ENCODE data around the gene LRP2BP. TPM values are rescaled to one million over a fixed set of nuclear protein-coding genes. Genes with fewer than 3 reads are reported as not detected.
A peak's percentile ranks its signal among the peaks of the same experiment; 100 is the strongest.

Gene LRP2BP
- total and polyA plus RNA-seq, 8 donors, result 0.47 to 6.4 (median 5.7) TPM

- H3K27me3 ChIP-seq, result no peaks in the 10 kb centered on the region
- DNase-seq (no peak), ATAC-seq (peak; percentile 51)
- no peaks in the 10 kb centered on the region for H3K9me3 ChIP-seq
- no peak overlapping the region for H3K4me3 ChIP-seq
- peak overlapping the region; percentile 18 to 24 for H3K27ac ChIP-seq
- peaks cover 5% of the 10 kb centered on the region in 2 donors for H3K4me1 ChIP-seq
- intact Hi-C loops (cut with DNase I), result no loop called here
- peaks cover 0 to 42% of the 10 kb centered on the region in 2 donors for H3K36me3 ChIP-seq
- TF ChIP-seq CTCF (IDR thresholded peaks at IDR 0.05), result no peak
Measured at GRCh38 chr4:185343726-185344581, 51.8 kb downstream of the LRP2BP start.

- no peaks in the 10 kb centered on the region for H3K27me3 ChIP-seq
- H3K9me3 ChIP-seq, result peaks cover 0 to 5% of the 10 kb centered on the region in 2 donors
- no peak for TF ChIP-seq CTCF (IDR thresholded peaks at IDR 0.05)
- no peak overlapping the region for H3K4me3 ChIP-seq
- H3K27ac ChIP-seq, result no peak overlapping the region
- H3K4me1 ChIP-seq, result peaks cover 5% of the 10 kb centered on the region in 2 donors
- intact Hi-C loops (cut with DNase I), result no loop called here
- peaks cover 0 to 39% of the 10 kb centered on the region in 2 donors for H3K36me3 ChIP-seq
- DNase-seq (no peak), ATAC-seq (no peak)
Measured at GRCh38 chr4:185341841-185342240, 53.9 kb downstream of the LRP2BP start.

- no peaks in the 10 kb centered on the region for H3K27me3 ChIP-seq
- H3K4me3 ChIP-seq, result no peak overlapping the region
- peaks cover 0 to 36% of the 10 kb centered on the region in 2 donors for H3K36me3 ChIP-seq
- no peak for TF ChIP-seq CTCF (IDR thresholded peaks at IDR 0.05)
- intact Hi-C loops (cut with DNase I), result no loop called here
- peaks cover 0 to 5% of the 10 kb centered on the region in 2 donors for H3K9me3 ChIP-seq
- no peak overlapping the region for H3K27ac ChIP-seq
- no peak for DNase-seq
- H3K4me1 ChIP-seq, result peaks cover 5% of the 10 kb centered on the region in 2 donors
- no peak for ATAC-seq
Measured at GRCh38 chr4:185341377-185341776, 54.3 kb downstream of the LRP2BP start.

- Histone ChIP-seq H3K4me3 (no peak overlapping the region), H3K27me3 (no peaks in the 10 kb centered on the region), H3K27ac (no peak overlapping the region), H3K4me1 (peaks cover 5% of the 10 kb centered on the region in 2 donors), H3K9me3 (peaks cover 0 to 5% of the 10 kb centered on the region in 2 donors), H3K36me3 (peaks cover 0 to 36% of the 10 kb centered on the region in 2 donors)
- no peak for TF ChIP-seq CTCF (IDR thresholded peaks at IDR 0.05)
- DNase-seq (no peak), ATAC-seq (no peak)
- intact Hi-C loops (cut with DNase I), result no loop called here
Measured at GRCh38 chr4:185339941-185340340, 55.8 kb downstream of the LRP2BP start.

- H3K4me1 ChIP-seq, result no peaks in the 10 kb centered on the region
- no peaks in the 10 kb centered on the region for H3K27me3 ChIP-seq
- no peak for DNase-seq
- H3K9me3 ChIP-seq, result peaks cover 0 to 5% of the 10 kb centered on the region in 2 donors
- peak; percentile 34 for ATAC-seq
- H3K4me3 ChIP-seq, result no peak overlapping the region
- H3K36me3 ChIP-seq, result peaks cover 0 to 25% of the 10 kb centered on the region in 2 donors
- TF ChIP-seq CTCF (IDR thresholded peaks at IDR 0.05), result no peak
- intact Hi-C loops (cut with DNase I), result no loop called here
- no peak overlapping the region for H3K27ac ChIP-seq
Measured at GRCh38 chr4:185335579-185335978, 60.1 kb downstream of the LRP2BP start.

Data from left lung (tissue), 10 donors.